Measurements from ENCODE around the gene AGBL4. TPM values are rescaled to one million over a fixed set of nuclear protein-coding genes. Genes with fewer than 3 reads are reported as not detected.
"Not testable (repeated sequence)": the region's sequence is repeated elsewhere in the genome, so short reads cannot be mapped to it uniquely, and the experiment has no call there.

AGBL4 gene
- not detected in 2 replicates for total RNA-seq

- no peak for DNase-seq (ENCODE audit: low read depth, low spot score)
These were observed at the start of gene AGBL4 for GRCh38 chr1:50023292-50024159. TSS of gene AGBL4 (minus strand) at chr1:50023954.

- DNase-seq (ENCODE audit: low read depth, low spot score) = no peak
These were observed 43.1 kb upstream of the AGBL4 start for GRCh38 chr1:50066806-50067205.

DNA sequence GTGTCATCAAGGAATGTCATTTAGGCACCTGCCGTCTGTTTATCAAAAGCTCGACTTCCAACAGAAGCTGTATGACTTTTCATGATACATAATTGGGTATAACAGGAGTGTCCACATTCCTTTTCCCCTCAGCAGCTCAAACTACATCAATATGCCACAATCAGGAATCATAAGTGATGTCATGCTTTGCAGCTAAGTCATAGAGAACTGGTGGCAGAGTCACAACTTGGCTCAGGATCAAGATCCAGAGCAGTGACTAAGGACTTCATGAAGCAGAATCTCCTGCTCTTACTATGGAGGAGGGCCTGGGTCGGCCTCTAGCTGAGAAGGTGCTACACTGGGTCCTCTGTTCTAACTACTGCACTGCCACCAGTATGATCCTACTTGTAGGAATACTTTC lies 36.5 kb upstream of the AGBL4 start:
- DNase-seq (ENCODE audit: low read depth, low spot score) = no peak

- DNase-seq (ENCODE audit: low read depth, low spot score) = no peak
These were observed 25.0 kb upstream of the AGBL4 start for GRCh38 chr1:50048791-50049190.

DNA sequence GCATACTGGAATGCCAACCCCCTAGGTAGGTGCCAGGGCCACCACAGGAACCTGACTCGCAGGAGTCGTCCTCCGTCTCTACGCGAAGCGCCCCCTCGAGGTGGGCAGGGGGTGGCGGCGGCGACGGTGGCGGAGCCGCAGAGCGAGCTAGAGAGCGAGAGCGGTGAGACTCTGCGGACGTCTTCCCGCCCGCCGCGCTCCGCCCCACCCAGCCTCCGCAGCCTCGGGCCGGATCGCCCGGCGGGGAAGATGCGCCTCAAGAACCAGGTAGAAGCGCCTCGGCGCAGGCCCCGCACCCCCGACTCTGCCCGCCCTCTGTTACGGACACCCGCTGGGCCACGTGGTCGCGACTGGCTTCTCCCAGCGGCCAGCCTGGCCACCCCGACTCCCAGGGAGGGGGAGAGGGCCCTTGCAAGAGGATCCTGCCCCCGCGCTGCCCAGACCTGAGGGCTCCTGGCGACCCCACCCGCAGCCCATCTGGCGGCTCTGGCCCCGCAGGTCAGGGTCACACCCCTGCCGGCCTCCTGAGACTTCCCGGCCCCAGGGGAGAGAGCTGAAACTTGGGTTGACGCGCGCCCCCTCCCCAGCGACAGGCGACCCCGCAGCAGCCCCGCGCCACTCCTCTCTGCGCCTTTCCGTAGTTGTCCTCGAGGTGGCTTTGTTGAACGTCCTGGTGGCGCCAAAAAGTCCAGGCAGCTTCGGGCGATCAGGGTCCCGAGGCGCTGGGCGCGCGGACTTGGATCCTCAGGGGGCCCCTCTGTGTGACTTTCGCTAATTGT lies 24.4 kb upstream of the AGBL4 start:
- DNase-seq (ENCODE audit: low read depth, low spot score) = no peak

DNA sequence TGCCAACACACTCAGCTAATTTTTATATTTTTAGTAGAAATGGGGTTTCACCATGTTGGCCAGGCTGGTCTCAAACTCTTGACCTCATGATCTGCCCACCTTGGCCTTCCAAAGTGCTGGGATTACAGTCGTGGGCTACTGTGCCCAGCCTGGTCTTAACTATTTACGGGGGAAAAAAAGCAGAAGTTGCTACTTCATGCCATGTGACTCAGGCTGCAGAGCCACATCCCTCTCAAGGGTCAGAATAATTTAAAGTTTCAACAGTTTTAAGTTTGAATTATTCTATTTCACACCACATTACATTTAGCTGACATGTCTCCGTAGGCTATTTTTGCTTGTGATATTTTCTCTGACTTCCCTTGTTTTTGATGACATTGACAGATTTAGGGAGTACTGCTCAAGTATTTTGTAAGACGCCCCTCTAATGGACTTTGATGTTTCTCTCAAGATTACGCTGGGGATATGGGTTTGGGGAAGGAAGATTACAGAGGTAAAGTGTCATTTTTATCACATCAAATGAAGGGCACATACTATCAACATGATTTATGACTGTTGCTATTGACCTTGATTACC lies 14.6 kb upstream of the AGBL4 start:
- no peak for DNase-seq (ENCODE audit: low read depth, low spot score)

DNA sequence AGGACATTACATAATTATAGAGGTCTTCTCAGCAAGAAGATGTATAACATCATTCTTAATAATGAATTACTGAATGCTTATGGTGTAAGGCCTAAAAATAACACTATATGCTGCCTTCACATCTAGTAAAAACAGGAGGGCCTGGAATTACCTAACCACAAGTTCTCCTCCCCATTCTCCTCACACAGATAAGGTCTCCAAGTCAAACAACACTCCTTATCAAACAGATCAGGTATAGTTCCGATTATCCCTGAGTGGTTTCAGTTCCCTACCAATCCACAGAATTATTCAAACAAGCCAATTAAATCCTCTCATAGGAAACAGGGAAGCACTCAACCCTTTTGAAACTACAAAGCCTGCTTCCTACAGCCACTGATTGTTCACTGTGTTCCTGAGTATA lies 4.0 kb upstream of the AGBL4 start:
- no peak for DNase-seq (ENCODE audit: low read depth, low spot score)

DNA sequence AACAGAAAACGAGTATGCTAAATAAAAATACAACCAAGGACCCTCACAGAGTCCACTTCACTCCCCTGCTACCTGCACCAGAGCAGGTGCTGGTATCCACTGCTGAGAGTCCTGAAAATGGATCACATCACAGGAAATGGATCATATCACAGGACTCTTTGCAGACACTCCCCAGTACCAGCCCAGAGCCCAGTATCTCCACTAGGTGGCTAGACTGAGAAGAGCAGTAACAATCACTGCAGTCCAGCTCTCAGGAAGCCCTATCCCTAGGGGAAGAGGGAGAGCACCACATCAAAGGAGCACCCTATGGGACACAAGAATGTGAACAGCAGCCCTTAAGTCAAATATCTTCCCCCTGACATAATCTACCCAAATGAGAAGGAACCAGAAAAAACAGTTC lies 28.0 kb downstream of the AGBL4 start:
- no peak for DNase-seq (ENCODE audit: low read depth, low spot score)

DNA sequence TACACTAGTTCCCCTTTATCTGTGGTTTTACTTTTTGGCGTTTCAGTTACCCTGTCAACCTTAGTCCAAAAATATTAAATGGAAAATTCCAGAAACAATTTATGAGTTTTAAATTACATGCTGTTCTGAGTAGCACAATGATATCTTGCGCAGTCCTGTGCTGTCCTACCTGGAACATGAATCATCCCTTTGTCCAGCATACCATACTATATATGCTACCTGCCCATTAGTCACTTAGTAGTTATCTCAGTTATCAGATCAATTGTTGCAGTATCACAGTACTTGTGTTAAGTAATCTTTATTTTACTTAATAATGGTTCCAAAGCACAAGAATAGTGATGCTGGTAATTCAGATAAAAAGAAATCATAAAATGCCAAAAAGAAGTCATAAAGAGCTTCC lies 52.7 kb downstream of the AGBL4 start:
- no peak for DNase-seq (ENCODE audit: low read depth, low spot score)

- DNase-seq (ENCODE audit: low read depth, low spot score) = no peak
These were observed 72.4 kb downstream of the AGBL4 start for GRCh38 chr1:49951385-49951784.

GRCh38 chr1:49915301-49915700 lies 108.5 kb downstream of the AGBL4 start:
- not testable (repeated sequence) for DNase-seq (ENCODE audit: low read depth, low spot score)

DNA sequence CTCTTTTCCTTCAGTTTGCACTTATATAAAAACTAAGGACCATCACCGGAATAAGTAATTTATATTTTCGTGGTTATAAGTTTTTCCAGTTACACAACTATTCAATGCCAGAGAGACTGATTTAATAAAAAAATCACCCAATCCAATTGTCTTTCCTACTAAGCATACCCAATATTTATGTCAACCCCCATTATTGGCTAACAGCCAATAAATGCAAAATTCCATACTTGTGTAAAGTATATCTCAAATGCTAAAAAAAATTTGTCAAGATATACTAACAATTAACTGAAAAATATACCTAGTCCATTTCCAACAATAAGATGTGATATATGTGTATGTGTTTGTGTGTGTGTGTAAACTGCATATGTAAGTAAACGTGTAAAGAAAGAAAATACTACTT lies 117.4 kb downstream of the AGBL4 start:
- DNase-seq (ENCODE audit: low read depth, low spot score) = no peak

- DNase-seq (ENCODE audit: low read depth, low spot score) = no peak
These were observed 159.2 kb downstream of the AGBL4 start for GRCh38 chr1:49864581-49864980.

- no peak for DNase-seq (ENCODE audit: low read depth, low spot score)
These were observed 169.0 kb downstream of the AGBL4 start for GRCh38 chr1:49854741-49855140.

DNA sequence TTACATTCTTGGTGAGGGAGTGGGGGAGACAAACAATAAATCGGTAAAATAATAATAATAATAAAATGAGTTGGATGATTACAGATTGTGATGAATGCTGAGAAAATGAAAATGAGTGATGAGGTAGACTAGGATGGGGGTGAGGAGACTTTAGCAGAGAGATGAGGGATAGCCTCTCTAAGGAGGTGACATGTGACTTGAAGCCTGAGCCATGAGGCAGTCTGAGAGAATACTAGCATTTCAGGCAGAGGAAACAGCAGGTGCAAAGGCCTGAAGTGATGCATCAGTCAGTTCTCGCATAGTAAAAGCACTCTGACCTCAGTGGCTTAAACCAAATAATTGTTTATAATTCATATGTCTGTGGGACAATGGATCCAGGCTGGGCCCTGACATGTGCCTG lies 181.2 kb downstream of the AGBL4 start:
- DNase-seq (ENCODE audit: low read depth, low spot score) = no peak

- no peak for DNase-seq (ENCODE audit: low read depth, low spot score)
These were observed 182.0 kb downstream of the AGBL4 start for GRCh38 chr1:49841767-49842166.

DNA sequence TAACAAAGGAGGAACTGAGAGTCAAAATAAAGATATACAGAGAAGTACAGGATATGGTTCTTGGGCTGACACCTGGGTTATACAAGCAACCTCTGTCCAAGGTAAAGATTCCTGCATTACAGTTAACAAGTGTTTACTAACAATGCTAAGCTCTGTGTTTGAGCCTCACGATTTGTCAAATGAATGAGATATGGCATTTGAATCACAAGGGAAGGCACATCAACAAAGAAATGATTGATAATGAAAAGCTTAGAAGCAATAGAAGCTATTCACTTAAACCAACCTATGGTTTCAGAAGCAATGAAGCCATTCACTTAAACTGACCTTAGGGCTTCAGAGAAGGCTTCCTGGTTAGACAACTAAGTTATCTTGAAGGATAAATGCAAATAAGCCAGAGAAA lies 199.5 kb downstream of the AGBL4 start:
- no peak for DNase-seq (ENCODE audit: low read depth, low spot score)

DNA sequence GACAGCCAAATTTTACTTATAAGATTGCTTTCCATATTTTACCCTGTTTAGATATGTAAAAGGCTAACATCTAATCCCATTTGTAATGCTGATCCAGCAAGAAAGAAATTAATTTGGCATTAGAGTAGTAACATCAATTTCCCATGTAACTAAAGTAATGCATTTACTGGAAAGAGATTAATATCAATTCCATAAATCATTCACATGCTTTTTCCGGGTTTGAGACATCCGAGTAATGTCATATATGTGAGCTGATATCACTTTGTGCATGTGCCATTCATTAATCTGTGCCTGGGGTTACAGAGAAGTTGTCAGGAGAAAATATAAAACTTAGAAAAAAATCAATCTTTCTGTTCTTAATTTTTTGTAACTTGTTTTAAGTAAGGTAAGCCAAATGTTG lies 206.1 kb downstream of the AGBL4 start:
- DNase-seq (ENCODE audit: low read depth, low spot score) = no peak

- DNase-seq (ENCODE audit: low read depth, low spot score) = not testable (repeated sequence)
These were observed 236.7 kb downstream of the AGBL4 start for GRCh38 chr1:49787013-49787412.

DNA sequence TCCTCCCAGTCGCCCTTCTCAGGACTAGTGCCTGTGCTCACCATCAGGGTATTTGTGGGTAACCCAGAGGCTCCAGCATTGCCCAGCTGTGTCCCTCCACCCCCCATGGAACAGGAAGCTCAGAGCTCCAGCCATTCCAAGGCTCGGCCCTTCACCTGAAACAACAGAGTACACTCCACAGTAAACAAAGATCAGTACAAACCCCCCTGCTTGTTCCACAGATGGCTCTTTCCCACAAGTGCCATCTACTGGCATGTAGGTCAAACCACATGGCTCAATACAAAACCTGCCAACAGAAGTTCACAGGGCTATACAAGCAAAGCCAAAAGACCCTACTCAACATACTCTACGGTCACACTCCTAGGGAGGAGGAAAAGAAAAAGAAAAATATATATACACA lies 258.7 kb downstream of the AGBL4 start:
- no peak for DNase-seq (ENCODE audit: low read depth, low spot score)

GRCh38 chr1:49738118-49738517 lies 285.6 kb downstream of the AGBL4 start:
- not testable (repeated sequence) for DNase-seq (ENCODE audit: low read depth, low spot score)

- no peak for DNase-seq (ENCODE audit: low read depth, low spot score)
These were observed 295.4 kb downstream of the AGBL4 start for GRCh38 chr1:49728377-49728776.
